Effector memory CD4-positive, alpha-beta T cell (primary cell): Measurements from ENCODE around the gene TTC39A.

Experiments
- DNase-seq, 3 donors: peaks; one replicate each; pipeline ENCODE4 v3.0.0-alpha.2; 2020
- H3K27ac ChIP-seq: 2 replicates; pipeline ENCODE4 v1.7.0; 2013; ENCODE audit warnings: mild to moderate bottlenecking, low read length, moderate library complexity; ENCODE audit not compliant: insufficient read depth, poor library complexity, severe bottlenecking
- H3K27me3 ChIP-seq: replicated peaks from 2 replicates; pipeline ENCODE4 v1.7.0; 2013; ENCODE audit warnings: mild to moderate bottlenecking, low read length; ENCODE audit not compliant: insufficient read depth, control insufficient read depth, poor library complexity, severe bottlenecking
- H3K36me3 ChIP-seq: 2 replicates; pipeline ENCODE4 v1.7.0; 2013; ENCODE audit warnings: mild to moderate bottlenecking, low read length, moderate library complexity; ENCODE audit not compliant: control insufficient read depth, insufficient read depth
- H3K4me1 ChIP-seq: 2 replicates; pipeline ENCODE4 v1.7.0; 2013; ENCODE audit warnings: low read length, mild to moderate bottlenecking; ENCODE audit not compliant: control insufficient read depth, insufficient read depth, poor library complexity, severe bottlenecking
- H3K4me3 ChIP-seq: 2 replicates; pipeline ENCODE4 v1.7.0; 2013; ENCODE audit warnings: low read length, low read depth, mild to moderate bottlenecking; ENCODE audit not compliant: insufficient read depth, poor library complexity, severe bottlenecking
- H3K9me3 ChIP-seq: 2 replicates; pipeline ENCODE4 v1.7.0; 2013; ENCODE audit warnings: mild to moderate bottlenecking, low read length, moderate library complexity; ENCODE audit not compliant: control insufficient read depth

TTC39A gene

GRCh38 chr1:51341876-51342496 lies 11.6 kb upstream of the TTC39A start:
- no peaks in the 10 kb centered on the region for H3K36me3 ChIP-seq
- peaks cover 6% of the 10 kb centered on the region for H3K4me1 ChIP-seq
- H3K27me3 ChIP-seq, result peaks cover 16% of the 10 kb centered on the region
- H3K4me3 ChIP-seq, result no peak overlapping the region
- H3K9me3 ChIP-seq, result no peaks in the 10 kb centered on the region
- no peak overlapping the region for H3K27ac ChIP-seq
- DNase-seq, result no peak

GRCh38 chr1:51340380-51340779 lies 10.0 kb upstream of the TTC39A start:
- H3K27ac ChIP-seq, result no peak overlapping the region
- H3K36me3 ChIP-seq, result no peaks in the 10 kb centered on the region
- no peak for DNase-seq
- no peaks in the 10 kb centered on the region for H3K9me3 ChIP-seq
- H3K4me1 ChIP-seq, result peaks cover 6% of the 10 kb centered on the region
- no peak overlapping the region for H3K4me3 ChIP-seq
- peaks cover 16% of the 10 kb centered on the region for H3K27me3 ChIP-seq

GRCh38 chr1:51336711-51337110 lies 6.3 kb upstream of the TTC39A start:
- no peaks in the 10 kb centered on the region for H3K4me1 ChIP-seq
- H3K9me3 ChIP-seq, result no peaks in the 10 kb centered on the region
- H3K36me3 ChIP-seq, result no peaks in the 10 kb centered on the region
- no peak overlapping the region for H3K27ac ChIP-seq
- no peak overlapping the region for H3K4me3 ChIP-seq
- H3K27me3 ChIP-seq, result no peaks in the 10 kb centered on the region
- DNase-seq, result no peak

- Histone ChIP-seq H3K4me1 (no peaks in the 10 kb centered on the region), H3K27me3 (peaks cover 5% of the 10 kb centered on the region), H3K36me3 (no peaks in the 10 kb centered on the region), H3K4me3 (no peak overlapping the region), H3K27ac (no peak overlapping the region), H3K9me3 (no peaks in the 10 kb centered on the region)
- no peak for DNase-seq
Observed at GRCh38 chr1:51336004-51336403, 5.6 kb upstream of the TTC39A start.

- Histone ChIP-seq H3K4me1 (no peaks in the 10 kb centered on the region), H3K4me3 (no peak overlapping the region), H3K27ac (no peak overlapping the region), H3K36me3 (no peaks in the 10 kb centered on the region), H3K9me3 (no peaks in the 10 kb centered on the region), H3K27me3 (peaks cover 10% of the 10 kb centered on the region)
- DNase-seq, result no peak
Observed at GRCh38 chr1:51331206-51332100, 1.1 kb upstream of the TTC39A start.

GRCh38 chr1:51329443-51330325 lies 678 bp downstream of the TTC39A start:
- peaks cover 10% of the 10 kb centered on the region for H3K27me3 ChIP-seq

GRCh38 chr1:51328926-51329325 lies 1.4 kb downstream of the TTC39A start:
- Histone ChIP-seq H3K36me3 (no peaks in the 10 kb centered on the region), H3K4me1 (no peaks in the 10 kb centered on the region), H3K4me3 (no peak overlapping the region), H3K27ac (no peak overlapping the region), H3K27me3 (peaks cover 10% of the 10 kb centered on the region), H3K9me3 (no peaks in the 10 kb centered on the region)
- no peak for DNase-seq

More at GRCh38 chr1:51329443-51330325, 678 bp downstream of the TTC39A start:
- no peaks in the 10 kb centered on the region for H3K4me1 ChIP-seq
- no peaks in the 10 kb centered on the region for H3K9me3 ChIP-seq
- H3K36me3 ChIP-seq, result no peaks in the 10 kb centered on the region
- no peak overlapping the region for H3K27ac ChIP-seq
- H3K4me3 ChIP-seq, result no peak overlapping the region
- DNase-seq, result no peak

GRCh38 chr1:51328279-51328678 lies 2.1 kb downstream of the TTC39A start:
- no peaks in the 10 kb centered on the region for H3K36me3 ChIP-seq
- no peaks in the 10 kb centered on the region for H3K4me1 ChIP-seq
- DNase-seq, result no peak
- peaks cover 10% of the 10 kb centered on the region for H3K27me3 ChIP-seq
- no peak overlapping the region for H3K27ac ChIP-seq
- H3K9me3 ChIP-seq, result no peaks in the 10 kb centered on the region
- H3K4me3 ChIP-seq, result no peak overlapping the region

GRCh38 chr1:51327386-51327785 lies 3.0 kb downstream of the TTC39A start:
- no peaks in the 10 kb centered on the region for H3K9me3 ChIP-seq
- H3K36me3 ChIP-seq, result no peaks in the 10 kb centered on the region
- H3K4me1 ChIP-seq, result no peaks in the 10 kb centered on the region
- no peak overlapping the region for H3K27ac ChIP-seq
- DNase-seq, result no peak
- H3K4me3 ChIP-seq, result no peak overlapping the region
- peaks cover 10% of the 10 kb centered on the region for H3K27me3 ChIP-seq
